IMR-90 (cell line): ENCODE measurements around the gene GGA3. TPM values are rescaled to one million over a fixed set of nuclear protein-coding genes. Genes with fewer than 3 reads are reported as not detected.

Experiments used
- ATAC-seq: fragments of 200-7000 bp; cut with Tn5 transposase; 2 replicates; pipeline ENCODE4 v1.9.1; 2020; ENCODE audit warnings: low read depth, mild to moderate bottlenecking, moderate library complexity
- BruUV-seq: library from RNA; stranded (reverse); fragments of 400-500 nt; replicated peaks from 2 replicates; lab custom pipeline; 2021; lab: Mats Ljungman, UMichigan
- CTCF ChIA-PET: fragments of 300-600 bp; formaldehyde crosslinking; extraction: SDS; loops from one replicate; lab custom pipeline; 2021; ENCODE audit warnings: antibody characterized with exemption; lab: Yijun Ruan, JAX
- POLR2A ChIA-PET: fragments of 300-600 bp; sonication (Branson Sonifier 250); formaldehyde crosslinking; loops from one replicate; lab custom pipeline; 2022; ENCODE audit warnings: antibody characterized with exemption; ENCODE audit not compliant: unreplicated experiment; lab: Charles Lee
- DNase-seq: peaks from one replicate; pipeline ENCODE4 v3.0.0; 2013
- H2AFZ ChIP-seq: replicated peaks from 2 replicates; pipeline ENCODE3; 2013; ENCODE audit warnings: low read length, mild to moderate bottlenecking; ENCODE audit not compliant: poor library complexity
- H2AK5ac ChIP-seq: 2 replicates; pipeline ENCODE4 v1.6.1; 2013; ENCODE audit warnings: low read depth, low read length, inconsistent platforms
- H2AK9ac ChIP-seq: replicated peaks from 2 replicates; pipeline ENCODE3; 2013; ENCODE audit warnings: mild to moderate bottlenecking, low read depth, low read length, moderate library complexity; ENCODE audit not compliant: poor library complexity
- H2BK120ac ChIP-seq: 2 replicates; pipeline ENCODE4 v1.6.1; 2013; ENCODE audit warnings: low read depth, low read length, inconsistent platforms
- H2BK15ac ChIP-seq: 3 replicates; pipeline ENCODE4 v1.6.1; 2013; ENCODE audit warnings: low read depth, low read length, inconsistent platforms
- H2BK20ac ChIP-seq: 2 replicates; pipeline ENCODE4 v1.6.1; 2013; ENCODE audit warnings: low read depth, mild to moderate bottlenecking, inconsistent platforms, low read length, moderate library complexity
- H2BK5ac ChIP-seq: 2 replicates; pipeline ENCODE4 v1.6.1; 2013; ENCODE audit warnings: mild to moderate bottlenecking, low read depth, low read length, inconsistent platforms; ENCODE audit not compliant: poor library complexity, severe bottlenecking
- H3K14ac ChIP-seq: replicated peaks from 2 replicates; pipeline ENCODE4 v1.6.1; 2013; ENCODE audit warnings: low read depth, low read length, inconsistent platforms
- H3K18ac ChIP-seq: 2 replicates; pipeline ENCODE4 v1.6.1; 2013; ENCODE audit warnings: low read depth, low read length, control low read depth
- H3K23ac ChIP-seq: 2 replicates; pipeline ENCODE4 v1.6.1; 2013; ENCODE audit warnings: low read depth, low read length, inconsistent platforms
- H3K27ac ChIP-seq: 2 replicates; pipeline ENCODE4 v1.5.1; 2013; ENCODE audit warnings: mild to moderate bottlenecking, control low read depth, low read length; ENCODE audit not compliant: insufficient read depth
- H3K27me3 ChIP-seq: 2 replicates; pipeline ENCODE4 v1.6.1; 2013; ENCODE audit warnings: low read length; ENCODE audit not compliant: control insufficient read depth, insufficient read depth
- H3K36me3 ChIP-seq: 2 replicates; pipeline ENCODE4 v1.6.1; 2013; ENCODE audit warnings: low read length, mixed read lengths; ENCODE audit not compliant: control insufficient read depth, insufficient read depth
- H3K4ac ChIP-seq: 2 replicates; pipeline ENCODE4 v1.6.1; 2013; ENCODE audit warnings: low read depth, low read length, inconsistent platforms
- H3K4me1 ChIP-seq: 2 replicates; pipeline ENCODE4 v1.6.1; 2013; ENCODE audit warnings: low read length, mixed read lengths; ENCODE audit not compliant: control insufficient read depth, insufficient read depth
- H3K4me2 ChIP-seq: 2 replicates; pipeline ENCODE4 v1.6.1; 2013; ENCODE audit warnings: low read depth, mild to moderate bottlenecking, control low read depth, low read length, moderate library complexity
- H3K4me3 ChIP-seq: 2 replicates; pipeline ENCODE4 v1.5.1; 2013; ENCODE audit warnings: low read depth, mild to moderate bottlenecking, control low read depth, low read length, moderate library complexity; ENCODE audit not compliant: insufficient read depth
- H3K56ac ChIP-seq: 2 replicates; pipeline ENCODE4 v1.6.1; 2013; ENCODE audit warnings: low read length, inconsistent platforms; ENCODE audit not compliant: insufficient read depth; ENCODE audit errors: extremely low read depth
- H3K79me1 ChIP-seq, 2 experiments: 2 replicates each; pipeline ENCODE4 v1.6.1; 2013; ENCODE audit warnings: low read length in 2 of 2, inconsistent platforms in 1 of 2, low read depth in 1 of 2
- H3K9ac ChIP-seq: 2 replicates; pipeline ENCODE4 v1.6.1; 2013; ENCODE audit warnings: low read depth, low read length, control low read depth
- H3K9me1 ChIP-seq: 2 replicates; pipeline ENCODE4 v1.6.1; 2013; ENCODE audit warnings: low read length, inconsistent platforms; ENCODE audit not compliant: insufficient read depth
- H3K9me3 ChIP-seq: 2 replicates; pipeline ENCODE4 v1.6.1; 2013; ENCODE audit warnings: low read length; ENCODE audit not compliant: control insufficient read depth, insufficient read depth
- H4K20me1 ChIP-seq: 2 replicates; pipeline ENCODE4 v1.6.1; 2013; ENCODE audit warnings: low read length, inconsistent platforms; ENCODE audit not compliant: insufficient read depth
- H4K5ac ChIP-seq: 2 replicates; pipeline ENCODE4 v1.6.1; 2013; ENCODE audit warnings: mild to moderate bottlenecking, low read depth, low read length, control low read depth
- H4K8ac ChIP-seq, 2 experiments: 2 replicates each; pipeline ENCODE4 v1.6.1; 2013; ENCODE audit warnings: low read depth in 2 of 2, low read length in 2 of 2, control low read depth in 1 of 2, inconsistent platforms in 1 of 2
- H4K91ac ChIP-seq: 2 replicates; pipeline ENCODE4 v1.6.1; 2013; ENCODE audit warnings: low read depth, low read length, inconsistent platforms; ENCODE audit not compliant: insufficient read depth
- BHLHE40 ChIP-seq: fragments of 150-350 bp; IDR thresholded peaks from 2 replicates; pipeline ENCODE4 v1.6.1; 2016; ENCODE audit warnings: mild to moderate bottlenecking, low read depth, low read length
- CEBPB ChIP-seq: IDR thresholded peaks from 2 replicates; pipeline ENCODE4 v1.6.1; 2012; ENCODE audit warnings: low read depth, low read length, improper control_type of control experiment
- CHD1 ChIP-seq: IDR thresholded peaks from 2 replicates; pipeline ENCODE4 v1.6.1; 2012; ENCODE audit warnings: low read depth, low read length, improper control_type of control experiment
- FOS ChIP-seq: fragments of 150-350 bp; IDR thresholded peaks from 2 replicates; pipeline ENCODE4 v1.6.1; 2016; ENCODE audit warnings: low read depth, low read length
- MAFK ChIP-seq: IDR thresholded peaks from 2 replicates; pipeline ENCODE4 v1.6.1; 2012; ENCODE audit warnings: low read depth, low read length, improper control_type of control experiment
- MAZ ChIP-seq: IDR thresholded peaks from 2 replicates; pipeline ENCODE4 v1.6.1; 2012; ENCODE audit warnings: low read depth, mild to moderate bottlenecking, low read length, improper control_type of control experiment, moderate library complexity, borderline replicate concordance
- MXI1 ChIP-seq: IDR thresholded peaks from 2 replicates; pipeline ENCODE4 v1.6.1; 2012; ENCODE audit warnings: low read depth, mild to moderate bottlenecking, low read length, moderate library complexity, borderline replicate concordance
- NFE2L2 ChIP-seq: fragments of 150-350 bp; IDR thresholded peaks from 2 replicates; pipeline ENCODE4 v1.6.1; 2016; ENCODE audit warnings: low read depth, mild to moderate bottlenecking, low read length
- POLR2A ChIP-seq: IDR thresholded peaks from 2 replicates; pipeline ENCODE4 v1.6.1; 2012; ENCODE audit warnings: mild to moderate bottlenecking, low read depth, low read length
- RAD21 ChIP-seq: IDR thresholded peaks from 2 replicates; pipeline ENCODE4 v1.6.1; 2012; ENCODE audit warnings: low read length, improper control_type of control experiment
- RCOR1 ChIP-seq: IDR thresholded peaks from 2 replicates; pipeline ENCODE4 v1.6.1; 2012; ENCODE audit warnings: mild to moderate bottlenecking, low read length, improper control_type of control experiment; ENCODE audit not compliant: insufficient replicate concordance
- RFX5 ChIP-seq: IDR thresholded peaks from 2 replicates; pipeline ENCODE4 v1.8.0; 2012; ENCODE audit warnings: low read depth, mild to moderate bottlenecking, low read length, moderate library complexity
- SMC3 ChIP-seq: fragments of 150-350 bp; IDR thresholded peaks from 2 replicates; pipeline ENCODE4 v1.6.1; 2016; ENCODE audit warnings: low read depth, mild to moderate bottlenecking, antibody characterized with exemption, low read length, moderate library complexity
- WGBS, 2 experiments: methylation state at CpG; one replicate each; pipeline versions ENCODE4 v1.1.5 to v1.1.7; 2013; ENCODE audit warnings: missing lambda C conversion rate in 2 of 2; ENCODE audit not compliant: insufficient read length in 1 of 2; ENCODE audit errors: extremely low coverage in 2 of 2; 5-methylcytosine and 5-hydroxymethylcytosine counted together
- dilution Hi-C: fragments of 300-500 bp; cut with HindIII; formaldehyde crosslinking; loops from one replicate; pipeline ENCODE4 v1.14.3; 2018; ENCODE audit warnings: low sequenced_read_pairs; ENCODE audit not compliant: unreplicated experiment
- in situ Hi-C: fragments of 300-500 bp; cut with MboI; formaldehyde crosslinking; loops from 3 replicates; pipeline ENCODE4 v1.14.3; 2019; ENCODE audit warnings: low sequenced_read_pairs, inconsistent platforms, mixed read lengths
- intact Hi-C: fragments of 100-400 bp; cut with micrococcal nuclease; formaldehyde crosslinking; loops from 2 replicates; pipeline ENCODE4 v1.10.0; 2022
- polyA plus RNA-seq, 3 experiments: library from polyadenylated mRNA; depleted of rRNA; stranded (reverse); fragments of >200 nt; gene quantifications; 2 replicates each; pipeline ENCODE4 v1.2.3, GENCODE V29; 2012; ENCODE audit warnings: low replicate concordance in 1 of 3
- total RNA-seq: library from RNA; depleted of rRNA; stranded (reverse); fragments of >200 nt; gene quantifications from 2 replicates; pipeline ENCODE4 v1.2.3, GENCODE V29; 2012
- TF ChIP-seq, protein P1 (sequence below): conservative IDR thresholded peaks from 2 replicates; pipeline ENCODE4 v1.5.1; 2012; ENCODE audit warnings: mild to moderate bottlenecking, low read depth, low read length, improper control_type of control experiment
- TF ChIP-seq, protein P2 (sequence below): fragments of 150-350 bp; IDR thresholded peaks from 2 replicates; pipeline ENCODE4 v1.6.1; 2016; ENCODE audit warnings: low read depth, mild to moderate bottlenecking, low read length, moderate library complexity, borderline replicate concordance

The GGA3 gene
- total and polyA plus RNA-seq, 2 of the 4 experiments (the other 2 are of a cell fraction) = 15.1 to 35.2 TPM

DNA sequence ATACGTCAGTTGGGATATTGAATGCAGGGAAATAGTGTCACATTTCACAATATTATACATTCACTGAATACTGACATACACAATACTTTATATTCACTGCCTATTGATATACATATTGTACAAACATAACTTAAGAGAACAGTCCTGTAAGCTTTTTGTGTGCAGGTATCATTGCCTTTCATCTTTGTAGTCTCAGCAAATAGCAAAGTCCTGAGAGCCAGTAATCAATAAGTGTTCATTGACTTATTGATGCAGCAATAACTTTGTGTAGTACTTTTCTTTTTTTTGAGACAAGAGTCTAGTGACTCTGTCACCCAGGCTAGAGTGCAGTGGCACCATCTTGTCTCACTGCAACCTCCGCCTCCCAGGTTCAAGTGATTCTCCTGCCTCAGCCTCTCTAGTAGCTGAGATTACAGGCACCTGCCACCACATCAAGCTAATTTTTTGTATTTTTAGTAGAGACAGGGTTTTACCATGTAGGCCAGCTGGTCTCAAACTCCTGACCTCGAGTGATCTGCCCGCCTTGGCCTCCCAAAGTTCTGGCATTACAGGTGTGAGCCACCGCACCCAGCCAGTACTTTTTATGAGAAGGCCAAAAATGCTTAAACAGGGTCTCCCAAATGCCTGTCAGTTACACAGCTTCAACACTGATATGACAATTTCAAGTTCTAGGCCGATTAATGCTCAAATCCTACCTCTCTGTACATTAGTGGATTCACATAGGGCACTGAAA lies 61.4 kb downstream of the GGA3 start:
- POLR2A ChIA-PET = no interaction called here
- Histone ChIP-seq H2BK20ac (no peak overlapping the region), H4K91ac (no peak overlapping the region), H3K9me3 (no peaks in the 10 kb centered on the region), H4K8ac (no peak overlapping the region), H3K9ac (no peak overlapping the region), H4K5ac (no peak overlapping the region), H3K14ac (no peak overlapping the region), H4K20me1 (no peaks in the 10 kb centered on the region), H3K4me3 (no peak overlapping the region), H3K4ac (no peak overlapping the region), H3K23ac (no peak overlapping the region), H2BK120ac (no peak overlapping the region), H3K9me1 (no peaks in the 10 kb centered on the region), H3K36me3 (no peaks in the 10 kb centered on the region), H3K27ac (no peak overlapping the region), H3K4me2 (no peak overlapping the region), H2BK5ac (no peak overlapping the region), H3K56ac (no peak overlapping the region), H2BK15ac (no peak overlapping the region), H2AFZ (no peak overlapping the region), H3K27me3 (no peaks in the 10 kb centered on the region), H2AK9ac (no peak overlapping the region), H2AK5ac (no peak overlapping the region), H3K79me1 (peaks cover 0 to 6% of the 10 kb centered on the region in 2 experiments; a peak in 1 of 4 replicates), H3K18ac (no peak overlapping the region), H3K4me1 (no peaks in the 10 kb centered on the region)
- 91% methylated on average over 4 of the region's 6 CpGs; no CpG with 5 or more reads in 1 of the 2 experiments for WGBS, 2 experiments
- dilution Hi-C loops (no loop called here), intact Hi-C loops (loop anchor here (10.0 kb wide), 1 partner anchor 135 kb away; no protein-coding TSS in a partner anchor), in situ Hi-C loops (loop anchor here (10.0 kb wide), 2 partner anchors 135 to 235 kb away; no protein-coding TSS in a partner anchor)
- no peak for DNase-seq
- no peak for ATAC-seq
- CTCF ChIA-PET = interaction anchor here (1.1 kb wide), 1 partner anchor 86 kb away, joined by 3 read pairs; no protein-coding TSS in a partner anchor
- no TSS peak for BruUV-seq
- TF ChIP-seq CEBPB = no peak
- TF ChIP-seq RFX5 = no peak
- no peak for TF ChIP-seq RAD21
- no peak for TF ChIP-seq NFE2L2
- TF ChIP-seq, protein P1, sequence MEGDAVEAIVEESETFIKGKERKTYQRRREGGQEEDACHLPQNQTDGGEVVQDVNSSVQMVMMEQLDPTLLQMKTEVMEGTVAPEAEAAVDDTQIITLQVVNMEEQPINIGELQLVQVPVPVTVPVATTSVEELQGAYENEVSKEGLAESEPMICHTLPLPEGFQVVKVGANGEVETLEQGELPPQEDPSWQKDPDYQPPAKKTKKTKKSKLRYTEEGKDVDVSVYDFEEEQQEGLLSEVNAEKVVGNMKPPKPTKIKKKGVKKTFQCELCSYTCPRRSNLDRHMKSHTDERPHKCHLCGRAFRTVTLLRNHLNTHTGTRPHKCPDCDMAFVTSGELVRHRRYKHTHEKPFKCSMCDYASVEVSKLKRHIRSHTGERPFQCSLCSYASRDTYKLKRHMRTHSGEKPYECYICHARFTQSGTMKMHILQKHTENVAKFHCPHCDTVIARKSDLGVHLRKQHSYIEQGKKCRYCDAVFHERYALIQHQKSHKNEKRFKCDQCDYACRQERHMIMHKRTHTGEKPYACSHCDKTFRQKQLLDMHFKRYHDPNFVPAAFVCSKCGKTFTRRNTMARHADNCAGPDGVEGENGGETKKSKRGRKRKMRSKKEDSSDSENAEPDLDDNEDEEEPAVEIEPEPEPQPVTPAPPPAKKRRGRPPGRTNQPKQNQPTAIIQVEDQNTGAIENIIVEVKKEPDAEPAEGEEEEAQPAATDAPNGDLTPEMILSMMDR = no peak
- no peak for TF ChIP-seq SMC3
- TF ChIP-seq RCOR1 = no peak
- TF ChIP-seq MAZ = no peak
- TF ChIP-seq, protein P2, sequence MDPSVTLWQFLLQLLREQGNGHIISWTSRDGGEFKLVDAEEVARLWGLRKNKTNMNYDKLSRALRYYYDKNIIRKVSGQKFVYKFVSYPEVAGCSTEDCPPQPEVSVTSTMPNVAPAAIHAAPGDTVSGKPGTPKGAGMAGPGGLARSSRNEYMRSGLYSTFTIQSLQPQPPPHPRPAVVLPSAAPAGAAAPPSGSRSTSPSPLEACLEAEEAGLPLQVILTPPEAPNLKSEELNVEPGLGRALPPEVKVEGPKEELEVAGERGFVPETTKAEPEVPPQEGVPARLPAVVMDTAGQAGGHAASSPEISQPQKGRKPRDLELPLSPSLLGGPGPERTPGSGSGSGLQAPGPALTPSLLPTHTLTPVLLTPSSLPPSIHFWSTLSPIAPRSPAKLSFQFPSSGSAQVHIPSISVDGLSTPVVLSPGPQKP = no peak
- TF ChIP-seq MXI1 = no peak
- no peak for TF ChIP-seq MAFK
- no peak for TF ChIP-seq BHLHE40
- no peak for TF ChIP-seq CHD1
- TF ChIP-seq POLR2A = no peak
- TF ChIP-seq FOS = no peak
